HepG2 (cell line): ENCODE results near the gene MYO9A. TPM values are rescaled to one million over a fixed set of nuclear protein-coding genes. Genes with fewer than 3 reads are reported as not detected.

Experiments used
- ATAC-seq: fragments of 200-7000 bp; cut with Tn5 transposase; 3 replicates; pipeline ENCODE4 v1.9.1; 2020; ENCODE audit warnings: mild to moderate bottlenecking, moderate library complexity
- BruUV-seq: library from RNA; stranded (reverse); fragments of 400-500 nt; replicated peaks from 2 replicates; lab custom pipeline; 2021; lab: Mats Ljungman, UMichigan
- CTCF ChIA-PET: fragments of 300-600 bp; formaldehyde crosslinking; extraction: SDS; loops from one replicate; lab custom pipeline; 2021; ENCODE audit warnings: low total read pairs, inconsistent platforms, low intra/inter-chr PET ratio; lab: Yijun Ruan, JAX
- POLR2A ChIA-PET: fragments of 350-600 bp; sonication (Branson Sonifier 250); formaldehyde crosslinking; loops from one replicate; lab custom pipeline; 2020; ENCODE audit warnings: antibody characterized with exemption, inconsistent platforms; lab: Yijun Ruan, JAX
- DNase-seq: peaks from one replicate; pipeline ENCODE4 v3.0.0-alpha.2; 2015; ENCODE audit warnings: low spot score
- FAIRE-seq: peaks from 3 replicates; lab custom pipeline; 2011; peaks lifted over from hg19 to GRCh38; lab: Jason Lieb, UNC
- H2AFZ ChIP-seq: one replicate; pipeline ENCODE4 v1.6.1; 2011; ENCODE audit warnings: low read length, inconsistent platforms
- H3K27ac ChIP-seq: fragments of 300-600 bp; 3 replicates; pipeline ENCODE4 v1.8.0; 2011; ENCODE audit warnings: mixed run types, mild to moderate bottlenecking, mixed read lengths, low read length, inconsistent platforms; ENCODE audit not compliant: insufficient read depth; ENCODE audit errors: extremely low read length
- H3K27me3 ChIP-seq, 2 experiments: fragments of 200-600 bp in 1 of 2; 2 replicates in 1 of 2; 3 replicates in 1 of 2; pipeline versions ENCODE4 v1.6.0 to v1.8.0; 2011; ENCODE audit warnings: low read length in 2 of 2, mild to moderate bottlenecking in 2 of 2, moderate library complexity in 2 of 2, inconsistent platforms in 1 of 2; ENCODE audit not compliant: insufficient read depth in 2 of 2, control insufficient read depth in 1 of 2
- H3K36me3 ChIP-seq, 2 experiments: fragments of 200-600 bp in 1 of 2; replicated peaks in 1 of 2; 2 replicates in 1 of 2; 3 replicates in 1 of 2; pipeline versions ENCODE4 v1.5.1 to v1.8.0; 2011; ENCODE audit warnings: low read length in 2 of 2, inconsistent platforms in 1 of 2; ENCODE audit not compliant: insufficient read depth in 2 of 2, control insufficient read depth in 1 of 2
- H3K4me1 ChIP-seq: 2 replicates; pipeline ENCODE4 v1.5.1; 2012; ENCODE audit warnings: low read length, inconsistent platforms; ENCODE audit not compliant: insufficient read depth
- H3K4me2 ChIP-seq: 2 replicates; pipeline ENCODE4 v1.6.0; 2011; ENCODE audit warnings: low read depth, low read length, inconsistent platforms
- H3K4me3 ChIP-seq, 3 experiments: fragments of 200-600 bp in 1 of 3; sonication (generic), shearing (Covaris generic) in 1 of 3; replicated peaks in 1 of 3; 2 replicates each; pipeline ENCODE4 v1.5.1; 2011 to 2016; ENCODE audit warnings: low read length in 3 of 3, inconsistent platforms in 2 of 3, low read depth in 2 of 3, mild to moderate bottlenecking in 2 of 3, control low read depth in 1 of 3, mixed read lengths in 1 of 3; ENCODE audit not compliant: insufficient read depth in 1 of 3
- H3K79me2 ChIP-seq: one replicate; pipeline ENCODE4 v1.6.1; 2011; ENCODE audit warnings: low read length, inconsistent platforms; ENCODE audit not compliant: insufficient read depth
- H3K9ac ChIP-seq: 2 replicates; pipeline ENCODE4 v1.6.0; 2011; ENCODE audit warnings: mild to moderate bottlenecking, low read depth, low read length, inconsistent platforms; ENCODE audit not compliant: insufficient read depth
- H3K9me3 ChIP-seq: 2 replicates; pipeline ENCODE4 v1.5.1; 2012; ENCODE audit warnings: mild to moderate bottlenecking, low read length
- H4K20me1 ChIP-seq: 2 replicates; pipeline ENCODE4 v1.6.0; 2011; ENCODE audit warnings: inconsistent platforms, mild to moderate bottlenecking, low read length, moderate library complexity; ENCODE audit not compliant: insufficient read depth
- ARHGAP35 ChIP-seq: sonication (generic); formaldehyde crosslinking; IDR thresholded peaks from 2 replicates; pipeline ENCODE4 v1.9.0; 2022; ENCODE audit warnings: mild to moderate bottlenecking, inconsistent platforms, moderate library complexity, missing genetic modification reagents, borderline replicate concordance
- CC2D1A ChIP-seq: sonication (generic); formaldehyde crosslinking; IDR thresholded peaks from 2 replicates; pipeline ENCODE4 v1.8.1; 2023; ENCODE audit warnings: mild to moderate bottlenecking, missing genetic modification reagents
- CHCHD3 ChIP-seq: sonication (generic); formaldehyde crosslinking; IDR thresholded peaks from 2 replicates; pipeline ENCODE4 v1.8.0; 2022; ENCODE audit warnings: mild to moderate bottlenecking, missing genetic modification reagents, moderate library complexity
- CTCF ChIP-seq: sonication (generic); formaldehyde crosslinking; IDR thresholded peaks from 2 replicates; pipeline ENCODE4 v1.5.0; 2020; ENCODE audit warnings: mild to moderate bottlenecking, missing genetic modification reagents, moderate library complexity
- HES4 ChIP-seq: sonication (generic); formaldehyde crosslinking; IDR thresholded peaks from 2 replicates; pipeline ENCODE4 v1.9.0; 2021; ENCODE audit warnings: mild to moderate bottlenecking, missing genetic modification reagents, borderline replicate concordance
- HIVEP1 ChIP-seq: sonication (generic); formaldehyde crosslinking; IDR thresholded peaks from 2 replicates; pipeline ENCODE4 v1.4.0; 2020; ENCODE audit warnings: mild to moderate bottlenecking, missing genetic modification reagents
- HOXA5 ChIP-seq: sonication (generic); formaldehyde crosslinking; IDR thresholded peaks from 2 replicates; pipeline ENCODE4 v1.4.0; 2020; ENCODE audit warnings: missing genetic modification reagents
- KLF15 ChIP-seq: sonication (generic); formaldehyde crosslinking; IDR thresholded peaks from 2 replicates; pipeline ENCODE4 v1.8.1; 2023; ENCODE audit warnings: borderline replicate concordance, mild to moderate bottlenecking, inconsistent platforms, missing genetic modification reagents, mixed read lengths
- MIER2 ChIP-seq: IDR thresholded peaks from 2 replicates; pipeline ENCODE4 v1.6.1; 2016; ENCODE audit warnings: missing biosample characterization, missing genetic modification reagents
- MIER3 ChIP-seq: IDR thresholded peaks from 2 replicates; pipeline ENCODE4 v1.6.1; 2016; ENCODE audit warnings: missing compliant biosample characterization, borderline replicate concordance
- SMAD9 ChIP-seq: sonication (generic); formaldehyde crosslinking; IDR thresholded peaks from 2 replicates; pipeline ENCODE4 v1.5.1; 2020; ENCODE audit warnings: mild to moderate bottlenecking, missing genetic modification reagents
- SSRP1 ChIP-seq: IDR thresholded peaks from 2 replicates; pipeline ENCODE4 v1.6.1; 2016; ENCODE audit warnings: control low read depth
- TOPORS ChIP-seq: sonication (generic); formaldehyde crosslinking; IDR thresholded peaks from 2 replicates; pipeline ENCODE4 v1.8.0; 2023; ENCODE audit warnings: mild to moderate bottlenecking, missing genetic modification reagents
- ZBTB2 ChIP-seq: sonication (generic); formaldehyde crosslinking; IDR thresholded peaks from 2 replicates; pipeline ENCODE4 v1.8.0; 2022; ENCODE audit warnings: low read depth, missing genetic modification reagents
- ZMYM3 ChIP-seq: sonication (generic); formaldehyde crosslinking; IDR thresholded peaks from 2 replicates; pipeline ENCODE4 v1.5.1; 2020; ENCODE audit warnings: mild to moderate bottlenecking, missing genetic modification reagents
- ZNF30 ChIP-seq: sonication (generic); formaldehyde crosslinking; IDR thresholded peaks from 2 replicates; pipeline ENCODE4 v1.5.0; 2020; ENCODE audit warnings: mild to moderate bottlenecking, missing genetic modification reagents
- ZNF567 ChIP-seq: sonication (generic); formaldehyde crosslinking; IDR thresholded peaks from 2 replicates; pipeline ENCODE4 v1.8.1; 2023; ENCODE audit warnings: mild to moderate bottlenecking, missing genetic modification reagents, borderline replicate concordance
- ZNF724P ChIP-seq: sonication (generic); formaldehyde crosslinking; IDR thresholded peaks from 2 replicates; pipeline ENCODE4 v1.8.0; 2022; ENCODE audit warnings: missing genetic modification reagents, borderline replicate concordance
- WGBS: methylation state at CpG from one replicate; pipeline ENCODE4 v1.1.6; 2017; ENCODE audit warnings: low lambda C conversion rate; 5-methylcytosine and 5-hydroxymethylcytosine counted together
- in situ Hi-C: cut with HindIII; loops from 2 replicates; pipeline ENCODE4 v1.10.0; 2017; ENCODE audit warnings: low pct_unique_long_range_greater_than_20kb; ENCODE audit not compliant: extremely low pct_ligation_motif_present
- intact Hi-C: fragments of 100-400 bp; cut with micrococcal nuclease; formaldehyde crosslinking; loops from one replicate; pipeline ENCODE4 v1.10.0; 2022; ENCODE audit not compliant: unreplicated experiment
- polyA plus RNA-seq, 8 experiments: library from polyadenylated mRNA; depleted of rRNA in 3 of 8; stranded (reverse) in 7 of 8; unstranded in 1 of 8; fragments of >200 nt; fragmentation: Illumina TruSeq in 4 of 8; extraction: Trizol in 4 of 8; gene quantifications; 2 replicates each; pipeline versions ENCODE4 v1.2.1 to v1.2.3, GENCODE V29; 2011 to 2016; ENCODE audit warnings: low read depth in 4 of 8, missing spikeins in 1 of 8, mixed read lengths in 1 of 8; ENCODE audit not compliant: insufficient read depth in 1 of 8
- total RNA-seq, 5 experiments: library from RNA; depleted of rRNA; stranded (reverse); fragments of >200 nt; fragmentation: Illumina TruSeq; extraction: Trizol; gene quantifications; 2 replicates each; pipeline ENCODE4 v1.2.3, GENCODE V29; 2016; ENCODE audit warnings: low read depth in 1 of 5
- TF ChIP-seq, protein P1 (sequence below): IDR thresholded peaks from 2 replicates; pipeline ENCODE4 v1.6.1; 2018; ENCODE audit warnings: missing genetic modification reagents

Gene MYO9A
- total and polyA plus RNA-seq, 2 of the 13 experiments (the other 11 are each of a cell fraction or from before 2014, with no cell fraction given) = 4.8 to 15.3 TPM

GRCh38 chr15:72078887-72079286, 39.1 kb downstream of the MYO9A start:
- Histone ChIP-seq H3K27ac (no peak overlapping the region), H2AFZ (no peak overlapping the region), H3K4me3 (no peak overlapping the region), H3K9me3 (no peaks in the 10 kb centered on the region), H3K4me2 (no peak overlapping the region), H3K4me1 (no peaks in the 10 kb centered on the region), H3K27me3 (no peaks in the 10 kb centered on the region), H3K79me2 (no peaks in the 10 kb centered on the region), H4K20me1 (no peaks in the 10 kb centered on the region), H3K36me3 (no peaks in the 10 kb centered on the region), H3K9ac (no peak overlapping the region)
- intact Hi-C loops (no loop called here), in situ Hi-C loops (no loop called here)
- POLR2A ChIA-PET = no interaction called here
- no TSS peak for BruUV-seq
- CTCF ChIA-PET = no interaction called here
- no peak for FAIRE-seq
- no peak for ATAC-seq
- 95% methylated on average over 6 of the region's 6 CpGs for WGBS
- TF ChIP-seq ZMYM3 (CRISPR knock-in tag) (no peak), MIER3 (CRISPR knock-in tag) (no peak), HIVEP1 (CRISPR knock-in tag) (no peak), SMAD9 (CRISPR knock-in tag) (no peak), ZNF567 (CRISPR knock-in tag) (no peak), ZBTB2 (no peak), TOPORS (CRISPR knock-in tag) (no peak), HOXA5 (CRISPR knock-in tag) (no peak), SSRP1 (CRISPR knock-in tag) (no peak), KLF15 (CRISPR knock-in tag) (no peak), MIER2 (CRISPR knock-in tag) (no peak), ZNF30 (CRISPR knock-in tag) (no peak), ARHGAP35 (CRISPR knock-in tag) (no peak), ZNF724P (no peak), HES4 (CRISPR knock-in tag) (no peak), CHCHD3 (no peak), CTCF (CRISPR knock-in tag) (no peak), CC2D1A (CRISPR knock-in tag) (no peak)
- TF ChIP-seq, protein P1, sequence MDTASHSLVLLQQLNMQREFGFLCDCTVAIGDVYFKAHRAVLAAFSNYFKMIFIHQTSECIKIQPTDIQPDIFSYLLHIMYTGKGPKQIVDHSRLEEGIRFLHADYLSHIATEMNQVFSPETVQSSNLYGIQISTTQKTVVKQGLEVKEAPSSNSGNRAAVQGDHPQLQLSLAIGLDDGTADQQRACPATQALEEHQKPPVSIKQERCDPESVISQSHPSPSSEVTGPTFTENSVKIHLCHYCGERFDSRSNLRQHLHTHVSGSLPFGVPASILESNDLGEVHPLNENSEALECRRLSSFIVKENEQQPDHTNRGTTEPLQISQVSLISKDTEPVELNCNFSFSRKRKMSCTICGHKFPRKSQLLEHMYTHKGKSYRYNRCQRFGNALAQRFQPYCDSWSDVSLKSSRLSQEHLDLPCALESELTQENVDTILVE (CRISPR knock-in tag) = no peak
- DNase-seq = no peak
